Mucosa of rectum (tissue), 2 donors: Measurements from ENCODE around the gene ANO2.

Experiments
- H3K27ac ChIP-seq, 2 donors: one replicate each; pipeline ENCODE4 v1.7.0; 2013; ENCODE audit warnings: inconsistent platforms in 2 of 2, low read depth in 2 of 2, low read length in 2 of 2
- H3K27me3 ChIP-seq, 2 donors: one replicate each; pipeline ENCODE4 v1.7.0; 2013; ENCODE audit warnings: low read length in 2 of 2; ENCODE audit not compliant: control insufficient read depth in 2 of 2, insufficient read depth in 2 of 2
- H3K36me3 ChIP-seq, 2 donors: one replicate each; pipeline ENCODE4 v1.7.0; 2013; ENCODE audit warnings: low read length in 2 of 2; ENCODE audit not compliant: control insufficient read depth in 2 of 2, insufficient read depth in 2 of 2
- H3K4me1 ChIP-seq, 2 donors: one replicate each; pipeline ENCODE4 v1.7.0; 2013; ENCODE audit warnings: low read length in 2 of 2, mild to moderate bottlenecking in 1 of 2; ENCODE audit not compliant: control insufficient read depth in 2 of 2, insufficient read depth in 2 of 2
- H3K4me3 ChIP-seq, 2 donors: one replicate each; pipeline ENCODE4 v1.7.0; 2013; ENCODE audit warnings: low read length in 2 of 2
- H3K9ac ChIP-seq, 2 donors: one replicate each; pipeline ENCODE4 v1.7.0; 2013; ENCODE audit warnings: low read length in 2 of 2, low read depth in 1 of 2, mild to moderate bottlenecking in 1 of 2
- H3K9me3 ChIP-seq, 2 donors: one replicate each; pipeline ENCODE4 v1.7.0; 2013; ENCODE audit warnings: low read length in 2 of 2; ENCODE audit not compliant: control insufficient read depth in 2 of 2
- donor health status: healthy.
- donor health status: Normal muscosa, but diverticular disease.

The ANO2 gene

GRCh38 chr12:5921027-5921909 is 23.8 kb downstream of the ANO2 start:
- Histone ChIP-seq H3K9ac (no peak overlapping the region), H3K9me3 (no peaks in the 10 kb centered on the region), H3K27ac (no peak overlapping the region), H3K27me3 (no peaks in the 10 kb centered on the region), H3K36me3 (no peaks in the 10 kb centered on the region), H3K4me3 (no peak overlapping the region), H3K4me1 (no peaks in the 10 kb centered on the region)

DNA sequence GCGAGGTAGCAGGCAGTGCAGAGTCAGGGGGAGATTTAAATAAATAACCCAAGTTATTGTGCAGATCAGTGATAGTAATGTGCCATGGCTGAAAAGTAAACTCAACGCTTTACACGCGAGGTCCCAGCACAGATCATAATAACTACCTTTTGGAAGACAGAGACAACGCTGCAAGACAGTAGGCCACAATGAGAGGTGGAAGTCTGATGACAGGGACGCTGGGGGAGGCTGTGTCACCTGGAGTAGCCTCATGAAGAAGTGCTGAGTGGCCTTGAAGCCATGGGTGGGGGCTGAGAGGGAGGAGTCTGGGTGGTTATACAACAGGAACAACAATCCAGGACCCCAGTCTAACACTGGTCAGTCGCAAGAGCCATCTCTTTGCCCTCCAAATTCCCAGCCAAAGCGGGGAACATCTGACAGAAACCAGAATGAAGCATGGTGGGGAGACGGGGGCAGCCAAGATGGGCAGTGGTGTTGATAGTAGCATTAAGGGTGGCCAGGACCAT is 28.2 kb downstream of the ANO2 start:
- Histone ChIP-seq H3K9ac (no peak overlapping the region), H3K27me3 (no peaks in the 10 kb centered on the region), H3K9me3 (no peaks in the 10 kb centered on the region), H3K27ac (no peak overlapping the region), H3K4me1 (no peaks in the 10 kb centered on the region), H3K4me3 (no peak overlapping the region), H3K36me3 (no peaks in the 10 kb centered on the region)

DNA sequence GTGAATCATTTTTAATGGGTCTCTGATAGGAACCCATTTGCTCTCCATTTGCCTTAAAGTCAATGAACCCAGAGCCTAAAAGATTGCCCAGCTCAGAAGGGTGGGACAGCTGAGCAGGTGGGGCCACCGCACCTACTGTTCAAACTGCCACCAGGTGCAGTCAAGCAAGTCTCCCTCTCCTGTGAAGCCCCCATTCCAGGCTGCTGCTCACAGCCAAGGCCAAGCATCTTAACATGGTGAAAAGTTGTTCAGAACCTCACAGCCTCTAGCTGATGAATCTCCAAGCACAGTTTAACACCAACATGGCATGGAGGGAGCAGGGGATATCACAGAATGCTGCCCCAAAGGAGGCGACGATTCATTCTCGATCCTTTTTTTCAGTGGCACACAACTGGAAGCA is 29.5 kb downstream of the ANO2 start:
- Histone ChIP-seq H3K9me3 (no peaks in the 10 kb centered on the region), H3K27ac (no peak overlapping the region), H3K36me3 (no peaks in the 10 kb centered on the region), H3K4me1 (no peaks in the 10 kb centered on the region), H3K27me3 (no peaks in the 10 kb centered on the region), H3K9ac (no peak overlapping the region), H3K4me3 (no peak overlapping the region)

- Histone ChIP-seq H3K36me3 (no peaks in the 10 kb centered on the region), H3K9me3 (no peaks in the 10 kb centered on the region), H3K4me1 (no peaks in the 10 kb centered on the region), H3K27me3 (no peaks in the 10 kb centered on the region), H3K4me3 (no peak overlapping the region), H3K27ac (no peak overlapping the region), H3K9ac (no peak overlapping the region)
Measured at GRCh38 chr12:5914387-5915149, 30.5 kb downstream of the ANO2 start.

DNA sequence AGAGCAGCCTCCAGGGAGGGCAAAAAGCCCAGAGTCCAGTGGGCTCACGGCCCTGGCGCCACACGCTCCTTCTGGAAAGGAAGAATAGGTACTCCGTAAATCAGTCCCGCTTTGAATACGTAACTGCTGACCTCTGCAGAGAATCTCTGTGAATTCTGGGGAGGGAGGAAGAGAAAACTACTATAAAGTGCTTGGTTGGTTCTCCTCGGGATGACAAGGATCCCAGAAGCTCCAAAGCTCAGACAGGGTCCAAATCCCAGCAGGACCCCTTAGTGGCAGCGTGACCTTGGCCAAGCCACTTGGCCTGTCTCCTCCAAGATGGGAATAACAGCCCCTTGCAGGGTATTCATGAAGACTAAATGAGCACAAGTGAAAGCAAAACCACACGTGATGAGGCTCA is 31.7 kb downstream of the ANO2 start:
- Histone ChIP-seq H3K4me3 (no peak overlapping the region), H3K9ac (no peak overlapping the region), H3K36me3 (no peaks in the 10 kb centered on the region), H3K4me1 (no peaks in the 10 kb centered on the region), H3K9me3 (no peaks in the 10 kb centered on the region), H3K27me3 (peaks cover 0 to 4% of the 10 kb centered on the region in 2 donors), H3K27ac (no peak overlapping the region)

- Histone ChIP-seq H3K36me3 (no peaks in the 10 kb centered on the region), H3K9me3 (no peaks in the 10 kb centered on the region), H3K9ac (no peak overlapping the region), H3K27me3 (peaks cover 4 to 5% of the 10 kb centered on the region in 2 donors), H3K27ac (no peak overlapping the region), H3K4me1 (no peaks in the 10 kb centered on the region), H3K4me3 (no peak overlapping the region)
Measured at GRCh38 chr12:5912437-5913334, 32.4 kb downstream of the ANO2 start.

GRCh38 chr12:5912011-5912410 is 33.0 kb downstream of the ANO2 start:
- H3K4me3 ChIP-seq, result no peak overlapping the region
- no peak overlapping the region for H3K9ac ChIP-seq
- no peaks in the 10 kb centered on the region for H3K9me3 ChIP-seq
- peaks cover 4 to 5% of the 10 kb centered on the region in 2 donors for H3K27me3 ChIP-seq
- no peaks in the 10 kb centered on the region for H3K36me3 ChIP-seq
- no peak overlapping the region for H3K27ac ChIP-seq
- H3K4me1 ChIP-seq, result no peaks in the 10 kb centered on the region

DNA sequence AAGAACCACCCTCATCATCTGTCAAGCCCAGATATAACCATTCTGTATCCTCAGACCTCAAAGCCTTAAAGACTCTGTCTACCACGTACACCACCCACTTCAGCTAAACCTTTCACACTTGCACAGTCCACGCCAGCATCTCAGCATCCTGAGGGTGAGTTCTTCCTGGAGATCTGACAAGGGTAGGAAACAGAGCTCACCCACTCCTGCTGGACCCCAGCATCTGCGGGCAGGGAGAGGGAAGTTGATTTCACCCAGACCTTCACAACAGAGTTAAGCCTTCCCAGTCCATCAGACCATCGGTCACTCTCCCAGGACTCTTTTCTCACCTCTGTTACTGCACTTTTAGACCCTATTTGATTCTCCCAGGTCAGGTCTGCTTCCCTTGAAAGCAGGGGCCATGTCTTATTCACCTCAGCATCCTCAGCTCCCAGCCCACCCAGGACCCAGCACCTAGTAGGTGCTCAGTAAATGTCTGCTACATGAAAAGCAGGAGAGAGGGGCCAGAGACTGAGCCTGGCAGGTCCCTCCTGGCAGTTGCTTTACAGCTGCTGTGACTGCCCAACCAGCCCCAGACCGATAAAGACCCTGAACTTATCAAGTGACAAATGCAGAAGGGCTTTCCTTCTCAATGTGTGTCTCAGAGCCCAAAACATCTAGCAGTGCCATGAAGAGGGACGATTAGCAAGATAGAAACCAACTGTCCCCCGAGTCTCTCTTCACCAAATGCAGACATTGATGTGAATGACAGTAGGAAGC is 34.1 kb downstream of the ANO2 start:
- Histone ChIP-seq H3K27me3 (peaks cover 4 to 5% of the 10 kb centered on the region in 2 donors), H3K36me3 (no peaks in the 10 kb centered on the region), H3K4me3 (no peak overlapping the region), H3K27ac (no peak overlapping the region), H3K4me1 (no peaks in the 10 kb centered on the region), H3K9ac (no peak overlapping the region), H3K9me3 (no peaks in the 10 kb centered on the region)

- Histone ChIP-seq H3K4me3 (no peak overlapping the region), H3K9ac (no peak overlapping the region), H3K4me1 (no peaks in the 10 kb centered on the region), H3K27me3 (peaks cover 4 to 5% of the 10 kb centered on the region in 2 donors), H3K27ac (no peak overlapping the region), H3K9me3 (no peaks in the 10 kb centered on the region), H3K36me3 (no peaks in the 10 kb centered on the region)
Measured at GRCh38 chr12:5909560-5909959, 35.5 kb downstream of the ANO2 start.
